Superior temporal gyrus (tissue), 1 donor: ENCODE measurements around the gene NUP214.
"Not testable (repeated sequence)": the region's sequence is repeated elsewhere in the genome, so short reads cannot be mapped to it uniquely, and the experiment has no call there.

Experiments
- DNase-seq: peaks from one replicate; pipeline ENCODE4 v3.0.0-alpha.2; 2016; ENCODE audit errors: extremely low spot score

The NUP214 gene

DNA sequence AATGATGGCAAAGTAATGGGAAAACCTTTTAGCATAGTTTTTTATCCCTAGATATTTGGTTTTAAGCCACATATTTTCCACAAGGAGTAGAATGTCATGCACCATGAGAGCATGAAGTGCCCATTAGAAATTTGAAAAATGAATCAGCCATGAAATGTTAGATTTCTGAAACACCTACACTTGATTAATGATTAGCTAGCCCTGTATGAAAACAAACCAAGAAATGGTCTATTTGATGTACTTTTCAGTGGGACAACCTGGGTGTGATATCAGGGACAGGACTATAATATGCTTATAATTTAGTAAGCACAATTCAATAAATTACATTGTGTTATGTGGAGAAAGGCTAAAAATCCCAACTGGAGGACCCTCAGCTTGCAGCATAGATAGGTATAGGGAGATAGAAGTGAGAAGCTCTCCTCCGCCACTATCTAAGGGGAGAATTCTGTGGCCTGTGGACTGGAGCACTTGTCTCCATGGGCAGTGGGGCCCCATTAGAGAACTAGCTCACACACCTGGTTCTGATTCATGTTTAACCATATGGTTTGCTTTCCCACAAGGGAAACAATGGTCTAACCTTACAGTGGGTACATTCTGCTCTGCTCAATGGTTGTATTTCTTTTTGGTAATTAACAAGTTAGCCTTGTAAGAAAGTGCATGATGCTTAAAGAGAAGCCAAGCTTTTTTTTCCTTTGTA lies 35.2 kb downstream of the NUP214 start:
- DNase-seq, result no peak

DNA sequence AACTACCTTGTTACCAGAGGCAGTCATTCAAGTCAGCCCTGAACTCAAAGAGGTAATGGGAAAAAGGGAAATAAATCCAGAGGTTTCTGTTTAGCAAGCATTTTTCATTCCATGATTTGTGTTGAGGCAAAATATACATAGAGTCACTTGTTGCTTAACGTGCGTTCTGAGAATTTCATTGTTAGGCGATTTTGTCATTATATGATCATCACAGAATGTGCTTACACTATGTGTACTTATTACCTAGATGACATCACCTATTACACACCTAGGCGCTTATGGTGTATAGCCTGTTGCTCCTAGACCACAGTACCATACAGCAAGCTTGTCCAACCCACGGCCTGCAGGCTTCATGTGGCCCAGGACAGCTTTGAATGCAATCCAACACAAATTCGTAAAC lies 36.2 kb downstream of the NUP214 start:
- DNase-seq, result no peak

DNA sequence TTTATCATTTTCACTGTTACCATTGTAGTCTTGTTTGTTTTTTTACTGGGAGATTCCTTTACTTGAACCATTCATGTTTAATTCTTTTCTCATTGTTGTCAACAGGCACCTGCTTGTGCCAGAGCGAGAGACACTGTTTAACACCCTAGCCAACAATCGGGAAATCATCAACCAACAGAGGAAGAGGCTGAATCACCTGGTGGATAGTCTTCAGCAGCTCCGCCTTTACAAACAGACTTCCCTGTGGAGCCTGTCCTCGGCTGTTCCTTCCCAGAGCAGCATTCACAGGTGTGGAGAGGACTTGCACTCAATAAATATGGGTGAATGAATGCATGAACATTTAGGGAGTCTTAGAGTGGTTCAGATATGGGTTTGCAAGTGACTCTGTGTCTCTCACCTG lies 37.5 kb downstream of the NUP214 start:
- no peak for DNase-seq

DNA sequence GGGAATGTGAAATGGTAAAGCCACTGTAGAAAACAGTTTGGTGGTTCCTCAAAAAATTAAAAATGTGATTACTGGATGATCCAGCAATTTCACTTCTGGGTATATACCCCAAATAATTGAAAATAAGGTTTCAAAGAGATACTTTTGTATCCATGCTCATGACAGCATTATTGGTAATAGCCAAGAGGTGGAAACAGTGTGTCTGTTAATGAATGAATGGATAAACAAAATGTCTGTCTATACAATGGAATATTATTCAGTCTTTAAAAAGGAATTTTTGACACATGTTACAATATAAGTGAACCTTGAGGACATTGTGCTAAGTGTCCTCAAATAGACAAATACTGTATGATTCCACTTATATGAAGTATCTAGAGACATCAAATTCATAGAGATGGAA lies 40.1 kb downstream of the NUP214 start:
- DNase-seq, result no peak

DNA sequence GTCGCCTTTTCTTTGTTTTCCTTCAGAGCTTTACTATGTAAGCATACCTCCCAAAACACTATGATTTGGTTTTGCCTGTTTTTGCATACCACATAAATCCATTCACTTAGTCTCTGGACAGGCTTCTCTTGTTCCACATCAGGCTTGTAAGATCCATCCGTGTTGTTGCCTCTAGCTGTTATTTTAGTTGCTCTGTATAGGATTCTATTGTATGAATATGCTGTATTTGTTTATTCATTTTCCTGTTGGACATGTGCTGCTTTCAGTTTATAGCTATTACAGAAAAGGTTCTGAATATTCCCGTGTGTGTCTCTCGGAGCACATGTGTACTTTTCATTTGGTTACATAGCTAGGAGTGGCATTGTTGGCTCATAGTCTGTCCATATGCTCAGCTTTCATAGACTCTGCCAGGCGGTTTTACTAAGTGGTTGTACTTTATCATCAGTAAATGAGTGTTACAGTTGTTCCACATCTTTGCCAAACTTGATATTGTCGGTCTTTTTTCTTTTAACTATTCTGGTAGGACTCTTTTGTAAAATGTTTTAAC lies 41.8 kb downstream of the NUP214 start:
- DNase-seq, result peak; percentile 44

DNA sequence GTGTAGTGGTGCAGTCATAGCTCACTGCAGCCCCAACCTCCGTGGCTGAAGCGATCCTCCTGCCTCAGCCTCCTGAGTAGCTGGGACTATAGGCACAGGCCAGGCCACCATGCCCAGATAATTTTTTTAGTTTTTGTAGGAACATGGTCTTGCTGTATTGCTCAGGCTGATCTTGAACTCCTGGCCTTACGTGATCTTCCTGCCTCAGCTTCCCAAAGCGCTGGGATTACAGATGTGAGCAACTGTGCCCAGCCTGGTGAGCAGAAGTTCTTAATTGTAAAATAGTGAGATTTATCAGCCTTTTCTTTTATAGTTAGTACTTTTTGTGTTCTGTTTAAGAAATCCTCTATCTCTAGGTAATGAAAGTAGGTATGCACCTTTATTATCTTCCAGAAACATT lies 42.5 kb downstream of the NUP214 start:
- no peak for DNase-seq

DNA sequence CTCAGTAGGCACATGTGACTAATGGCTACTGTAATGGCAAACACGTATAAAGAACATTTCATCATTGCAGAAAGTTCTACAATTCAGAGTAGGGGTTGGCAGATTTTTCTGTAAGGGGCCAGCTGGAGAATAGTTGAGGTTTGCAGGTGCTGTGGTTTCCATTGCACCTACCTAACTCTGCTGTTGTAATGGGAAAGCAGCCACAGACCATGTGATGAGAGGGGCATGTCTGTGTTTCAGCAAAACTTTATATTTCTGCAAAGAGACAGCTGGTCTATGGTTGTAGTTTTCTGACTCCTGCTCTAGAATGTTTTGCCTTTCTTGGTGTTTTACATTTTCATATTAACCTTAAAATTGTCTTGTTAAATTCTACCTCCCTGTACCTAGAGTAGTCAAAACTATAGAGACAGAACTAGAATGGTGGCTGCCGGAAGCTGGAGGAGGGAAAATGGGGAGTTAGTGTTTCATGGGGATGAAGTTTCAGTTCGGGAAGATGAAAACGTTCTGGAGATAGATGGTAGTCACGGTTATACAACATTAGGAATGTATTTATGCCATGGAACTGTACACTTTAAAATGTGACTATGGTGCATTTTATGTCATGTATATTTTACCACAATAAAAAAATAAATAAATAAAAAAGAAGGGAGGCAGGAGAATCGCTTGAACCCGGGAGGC lies 44.3 kb downstream of the NUP214 start:
- DNase-seq, result no peak

DNA sequence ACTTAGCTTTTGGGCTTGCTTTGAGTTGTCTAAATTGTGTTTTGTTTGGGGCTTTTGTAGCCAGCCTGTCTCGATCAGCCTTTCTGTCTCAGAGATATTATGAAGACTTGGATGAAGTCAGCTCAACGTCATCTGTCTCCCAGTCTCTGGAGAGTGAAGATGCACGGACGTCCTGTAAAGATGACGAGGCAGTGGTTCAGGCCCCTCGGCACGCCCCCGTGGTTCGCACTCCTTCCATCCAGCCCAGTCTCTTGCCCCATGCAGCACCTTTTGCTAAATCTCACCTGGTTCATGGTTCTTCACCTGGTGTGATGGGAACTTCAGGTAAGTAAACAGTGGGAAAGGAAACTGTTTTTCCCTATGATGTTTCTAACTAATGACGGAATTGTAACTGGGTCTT lies 48.6 kb downstream of the NUP214 start:
- DNase-seq, result no peak

DNA sequence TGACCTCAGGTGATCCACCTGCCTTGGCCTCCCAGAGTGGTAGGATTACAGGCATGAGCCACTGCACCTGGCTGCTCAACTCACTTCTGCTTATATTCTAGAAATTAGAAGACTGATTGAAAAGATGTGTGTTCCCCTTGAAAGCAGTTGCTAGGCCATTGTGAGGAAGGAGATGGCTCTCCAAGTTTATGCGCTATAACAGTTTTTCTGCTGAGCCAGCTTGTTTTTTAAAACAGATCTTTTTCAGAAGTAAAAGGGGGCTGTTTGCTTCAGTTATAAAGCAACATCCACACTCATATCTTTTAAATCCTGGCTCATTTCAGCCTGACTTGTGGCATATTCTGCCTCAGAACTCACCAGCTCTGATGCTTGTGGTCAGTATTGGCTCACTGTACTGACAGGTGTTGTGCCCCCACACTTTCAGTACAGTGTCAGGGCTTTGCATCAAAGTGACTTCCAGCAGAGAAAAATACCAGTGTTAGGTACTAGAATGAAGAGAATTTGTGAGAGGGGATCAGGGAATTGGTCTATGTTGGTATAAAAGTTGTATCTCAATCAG lies 49.4 kb downstream of the NUP214 start:
- DNase-seq, result no peak

DNA sequence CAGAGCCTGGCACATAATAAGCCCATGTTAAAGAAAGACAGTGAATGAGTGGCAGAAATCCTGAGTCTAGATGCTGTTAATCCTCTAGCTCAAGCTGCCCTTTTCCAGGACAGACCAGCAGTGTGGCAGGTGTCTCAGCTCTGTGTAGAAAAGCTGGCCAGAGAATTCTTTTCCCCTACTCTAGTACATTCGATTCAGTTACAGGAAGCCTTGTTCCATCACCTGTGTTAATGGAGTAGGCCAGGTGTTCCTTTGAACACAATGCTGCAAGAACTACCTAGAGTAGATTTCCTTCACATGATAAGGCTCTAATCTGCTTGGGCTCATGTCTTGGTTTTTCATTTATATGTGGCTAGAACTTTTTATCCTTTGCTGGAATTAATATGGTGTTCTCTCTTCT lies 52.5 kb downstream of the NUP214 start:
- no peak for DNase-seq

DNA sequence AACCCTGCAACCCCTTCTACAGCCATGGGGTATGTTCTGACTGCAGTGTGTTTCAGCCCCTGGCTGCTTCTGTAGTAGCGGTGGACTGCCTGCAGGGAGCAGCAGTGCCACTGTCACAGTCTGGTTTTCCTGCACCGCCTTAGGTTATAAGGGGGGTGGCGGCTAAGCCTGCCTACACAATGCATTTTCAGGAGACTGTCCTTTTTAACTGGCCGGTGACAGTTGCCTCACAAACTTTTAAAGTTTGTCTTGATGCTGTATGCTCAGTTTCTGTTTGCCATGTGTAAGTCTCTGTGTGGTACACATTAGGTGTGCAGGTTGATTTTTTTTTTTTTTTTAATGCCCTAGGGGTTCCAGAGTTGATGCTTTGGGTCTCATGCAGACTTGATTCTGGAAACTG lies 53.0 kb downstream of the NUP214 start:
- DNase-seq, result peak; percentile 83

DNA sequence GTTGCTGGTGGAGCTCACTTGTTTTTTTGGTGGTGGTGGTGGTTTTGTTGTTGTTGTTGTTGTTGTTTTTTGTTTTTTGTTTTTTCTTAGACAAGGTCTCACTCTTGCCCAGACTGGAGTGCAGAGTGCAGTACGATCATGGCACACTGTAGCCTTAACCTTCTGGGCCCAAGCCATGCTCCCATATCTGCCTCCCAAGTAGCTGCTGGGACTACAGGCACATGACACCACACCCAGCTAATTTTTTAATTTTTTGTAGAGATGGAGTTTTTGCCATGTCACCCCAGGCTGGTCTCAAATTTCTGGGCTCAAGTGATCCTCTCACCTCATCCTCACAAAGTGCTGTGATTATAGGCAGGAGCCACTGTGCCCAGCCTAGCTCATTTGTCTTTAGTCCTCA lies 53.5 kb downstream of the NUP214 start:
- no peak for DNase-seq

DNA sequence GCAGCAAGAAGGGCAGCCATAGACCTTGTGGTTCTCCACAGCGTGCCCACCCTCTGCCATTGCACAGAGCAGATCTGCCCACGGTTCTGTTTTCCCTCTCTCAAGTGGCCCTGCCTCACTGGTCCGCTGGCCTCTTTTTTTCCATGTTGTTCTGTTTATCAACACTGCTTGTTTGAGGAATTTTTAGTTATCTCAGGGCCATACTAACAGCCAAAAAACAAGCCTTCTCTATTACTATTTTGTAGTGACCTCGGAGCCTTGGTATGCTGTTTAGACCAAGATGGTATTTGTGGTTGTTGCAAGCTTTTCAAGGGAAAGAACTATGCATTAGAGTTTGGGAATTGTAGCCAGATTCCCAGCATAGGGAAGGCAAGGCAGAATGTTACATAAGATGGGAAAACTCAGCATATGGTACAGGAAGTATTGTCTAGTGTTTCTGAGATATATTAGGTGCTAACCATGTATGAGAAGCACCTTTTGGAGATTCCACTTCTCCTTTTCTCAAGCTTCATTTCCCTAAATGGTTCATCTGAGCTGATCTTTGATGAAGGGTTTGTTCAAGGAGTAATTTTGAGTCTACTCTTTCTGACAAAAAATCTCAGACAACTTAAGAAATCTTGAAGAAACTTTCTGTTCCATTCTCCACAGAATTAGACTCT lies 54.3 kb downstream of the NUP214 start:
- DNase-seq, result no peak

DNA sequence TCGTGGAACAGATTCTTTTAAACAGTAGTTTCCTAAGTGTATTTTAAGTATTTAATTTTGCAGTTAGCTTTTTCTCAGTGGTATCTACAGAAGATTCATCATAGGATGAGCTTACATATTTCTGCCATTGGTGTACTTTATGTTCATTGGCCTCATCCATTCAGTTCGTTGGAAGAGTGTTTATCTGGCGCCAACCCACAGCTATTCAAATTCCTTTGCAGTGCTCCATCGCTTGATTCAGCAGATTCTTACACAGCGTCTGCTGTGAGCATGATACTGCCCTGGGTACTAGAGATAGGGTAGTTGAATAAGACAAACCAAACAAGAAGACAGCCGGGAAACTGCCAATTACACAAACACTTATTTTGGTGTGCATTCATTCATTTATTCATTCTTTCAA lies 55.1 kb downstream of the NUP214 start:
- no peak for DNase-seq

DNA sequence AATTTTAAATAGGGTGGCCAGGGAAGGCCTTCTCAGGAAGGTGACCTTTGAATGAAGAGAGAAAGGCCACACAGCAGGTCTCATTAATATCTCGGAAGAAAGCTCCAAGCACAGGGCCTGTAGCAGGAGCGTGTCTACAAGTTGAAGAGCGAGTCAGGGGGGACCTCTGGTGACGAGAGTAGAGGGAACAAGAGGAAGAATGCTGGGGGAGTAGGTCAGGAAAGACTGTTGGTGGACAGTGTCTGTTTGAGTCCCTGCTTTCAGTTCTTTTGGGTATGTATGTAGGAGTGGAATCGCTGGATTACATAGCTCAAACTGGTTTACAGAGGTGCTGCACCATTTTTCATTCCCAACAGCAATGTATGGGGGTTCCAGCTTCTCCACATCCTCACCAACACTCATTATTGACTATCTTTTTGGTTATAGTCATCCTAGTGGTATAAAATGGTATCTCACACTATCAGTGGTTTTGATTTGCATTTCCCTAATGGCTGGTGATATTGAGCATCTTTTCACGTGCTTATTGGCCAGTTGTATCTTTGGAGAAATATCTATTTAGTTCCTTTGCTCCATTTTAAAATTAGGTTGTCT lies 55.8 kb downstream of the NUP214 start:
- DNase-seq, result no peak

DNA sequence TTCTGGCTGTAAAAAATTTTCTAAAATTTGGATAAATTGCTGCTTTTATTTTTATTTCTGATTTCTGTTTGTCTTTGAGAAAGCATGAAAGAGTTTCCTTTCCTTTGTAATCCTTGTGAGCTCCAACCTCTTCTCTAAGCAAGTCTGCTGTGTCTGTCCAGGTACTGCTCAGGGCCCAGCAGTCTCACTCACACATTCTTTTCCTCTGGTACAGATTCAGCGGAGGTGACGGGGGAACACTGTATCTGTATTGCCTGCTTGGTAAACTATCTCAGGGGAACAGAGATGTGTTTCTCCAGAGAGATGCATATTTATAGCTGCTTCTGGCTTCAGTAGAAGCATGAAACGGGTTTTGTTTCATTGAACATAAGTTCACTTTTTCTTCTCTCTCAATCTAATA lies 60.5 kb downstream of the NUP214 start:
- DNase-seq, result no peak

DNA sequence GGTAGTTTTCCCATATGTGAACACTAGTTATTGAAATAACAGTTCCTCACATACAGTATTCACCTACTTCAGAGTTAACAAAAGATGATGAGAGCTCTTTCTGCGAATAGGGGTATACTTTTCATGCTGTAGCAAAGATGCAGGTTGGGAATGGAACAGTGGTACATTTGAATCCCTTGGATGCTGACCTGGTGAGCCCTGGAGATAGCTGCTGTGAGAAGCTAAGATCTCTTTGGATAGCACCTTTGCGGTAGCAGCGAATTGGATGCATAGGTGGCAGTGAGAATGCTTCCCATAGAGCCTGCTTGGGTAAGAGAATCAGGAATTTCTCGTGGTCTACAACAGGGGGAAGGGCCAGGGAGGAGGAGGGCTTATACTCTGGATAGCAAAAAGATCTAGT lies 61.2 kb downstream of the NUP214 start:
- no peak for DNase-seq

DNA sequence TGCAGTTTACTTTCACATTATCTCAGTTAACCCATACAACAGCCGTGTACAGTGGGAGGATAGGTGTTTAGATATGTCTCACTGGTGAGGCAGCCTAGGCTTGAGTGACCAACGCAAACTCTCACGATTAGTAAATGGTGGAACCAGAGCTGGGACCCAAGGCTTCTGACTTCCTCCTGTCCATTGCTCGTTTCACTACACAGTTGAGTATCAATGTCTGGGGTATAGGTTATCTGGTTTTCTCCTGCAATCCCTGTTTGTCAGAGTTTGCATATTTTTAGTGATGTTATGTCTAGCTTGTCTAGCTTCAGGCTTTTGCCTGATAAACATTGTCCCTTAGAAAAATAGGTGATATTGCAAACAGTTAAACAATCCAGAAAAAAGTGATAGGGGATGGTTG lies 62.6 kb downstream of the NUP214 start:
- no peak for DNase-seq

DNA sequence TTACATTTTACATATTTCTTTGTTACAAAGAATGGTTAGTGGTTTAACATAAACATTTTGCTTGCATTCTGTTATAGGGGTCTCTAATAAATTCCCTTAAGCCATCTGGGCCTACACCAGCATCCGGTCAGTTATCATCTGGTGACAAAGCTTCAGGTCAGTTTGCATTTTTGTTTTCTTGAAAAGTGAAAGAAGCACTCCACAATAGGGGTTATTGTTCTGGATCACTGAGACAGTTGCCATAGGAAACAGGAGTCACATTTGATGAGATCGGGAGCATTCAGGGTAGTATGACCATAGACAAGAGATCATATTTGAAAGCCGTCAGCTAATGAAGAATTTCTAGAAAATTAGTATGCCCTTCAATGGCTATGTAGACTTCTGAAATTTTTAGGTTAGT lies 63.6 kb downstream of the NUP214 start:
- no peak for DNase-seq

DNA sequence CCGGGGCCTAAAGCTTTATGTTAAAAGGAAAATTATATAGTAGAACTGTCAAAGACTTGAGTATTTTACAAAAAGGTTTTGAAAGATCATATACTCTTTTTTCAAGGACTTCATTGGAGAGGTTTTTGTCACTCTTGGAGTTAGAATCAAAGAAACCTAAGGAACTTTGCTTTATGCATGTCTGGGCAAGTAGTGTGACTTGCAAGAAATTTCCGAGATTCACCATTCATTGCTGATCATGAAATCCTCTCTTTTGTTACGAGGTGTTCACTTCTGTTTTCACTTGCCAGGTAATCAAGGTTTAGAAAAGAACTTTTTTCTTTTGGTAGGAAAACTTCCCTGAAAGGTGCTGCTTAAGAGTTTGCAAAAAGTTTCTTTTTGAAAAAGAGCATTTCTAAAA lies 64.8 kb downstream of the NUP214 start:
- no peak for DNase-seq

DNA sequence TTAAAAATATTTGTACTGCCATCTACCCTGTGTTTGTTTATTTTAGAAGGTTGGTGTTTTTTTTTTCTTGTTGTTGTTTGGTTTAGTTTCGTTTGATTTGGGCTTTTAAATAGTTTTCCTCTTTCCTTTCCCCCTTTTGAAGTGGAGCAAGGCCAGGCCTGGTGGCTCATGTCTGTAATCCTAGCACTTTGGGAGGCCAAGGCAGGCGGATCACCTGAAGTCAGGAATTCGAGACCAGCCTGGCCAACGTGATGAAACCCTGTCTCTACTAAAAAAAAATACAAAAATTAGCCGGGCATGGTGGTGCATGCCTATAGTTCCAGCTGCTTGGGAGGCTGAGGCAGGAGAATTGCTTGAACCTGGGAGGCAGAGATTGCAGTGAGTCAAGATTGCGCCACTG lies 65.6 kb downstream of the NUP214 start:
- not testable (repeated sequence) for DNase-seq

DNA sequence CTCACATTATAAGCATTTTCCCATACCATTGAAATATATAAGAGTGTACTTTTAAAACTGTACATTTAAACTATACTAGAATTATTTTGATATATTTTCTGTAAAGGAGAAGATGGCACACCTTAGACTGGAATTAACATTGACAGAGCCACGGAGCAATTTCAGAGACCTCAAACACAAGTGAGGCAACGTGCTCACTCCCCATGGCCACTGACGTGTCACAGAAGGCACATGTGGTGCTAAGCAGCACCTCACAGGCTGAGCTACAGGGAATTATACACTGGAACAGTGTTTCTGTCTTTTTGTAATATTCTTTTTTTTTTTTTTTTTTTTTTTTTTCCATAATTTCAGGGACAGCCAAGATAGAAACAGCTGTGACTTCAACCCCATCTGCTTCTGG lies 66.5 kb downstream of the NUP214 start:
- no peak for DNase-seq
